SK-N-SH (cell line): Measurements from ENCODE around the gene CDH18. TPM values are rescaled to one million over a fixed set of nuclear protein-coding genes. Genes with fewer than 3 reads are reported as not detected.
A peak's percentile ranks its signal among the peaks of the same experiment; 100 is the strongest.

Experiments used
- CTCF ChIA-PET: fragments of 300-600, 350-600 bp; formaldehyde crosslinking; extraction: SDS; loops from one replicate; lab custom pipeline; 2021; lab: Yijun Ruan, JAX
- POLR2A ChIA-PET: fragments of 350-600 bp; sonication (Branson Sonifier 250); formaldehyde crosslinking; extraction: SDS; loops from one replicate; lab custom pipeline; 2020; ENCODE audit warnings: antibody characterized with exemption, inconsistent platforms; lab: Yijun Ruan, JAX
- DNase-seq: peaks from one replicate; pipeline ENCODE4 v3.0.0; 2012
- H2AFZ ChIP-seq: fragments of 200-600 bp; sonication (generic); 2 replicates; pipeline ENCODE4 v1.8.1; 2016; ENCODE audit warnings: antibody characterized with exemption, mild to moderate bottlenecking, low read depth
- H3F3A ChIP-seq: fragments of 200-600 bp; sonication (generic); replicated peaks from 2 replicates; pipeline ENCODE3; 2016; ENCODE audit warnings: antibody characterized with exemption, mild to moderate bottlenecking; ENCODE audit not compliant: insufficient read depth
- H3K27ac ChIP-seq, 2 experiments: fragments of 200-500 bp in 1 of 2; fragments of 200-600 bp in 1 of 2; sonication (Bioruptor generic) in 1 of 2; sonication (generic), shearing (Covaris generic) in 1 of 2; 2 replicates each; pipeline versions ENCODE4 v1.5.1 to v1.6.1; 2014 to 2016; ENCODE audit warnings: low read depth in 2 of 2, inconsistent platforms in 1 of 2, low read length in 1 of 2, mild to moderate bottlenecking in 1 of 2, mixed read lengths in 1 of 2
- H3K27me3 ChIP-seq: fragments of 200-600 bp; sonication (generic), shearing (Covaris generic); 2 replicates; pipeline ENCODE4 v1.6.1; 2016; ENCODE audit warnings: mixed run types; ENCODE audit not compliant: insufficient read depth
- H3K36me3 ChIP-seq, 2 experiments: fragments of 200-500 bp in 1 of 2; fragments of 200-600 bp in 1 of 2; sonication (Bioruptor generic) in 1 of 2; sonication (generic) in 1 of 2; replicated peaks in 1 of 2; 2 replicates each; pipeline versions ENCODE3 to v1.5.1; 2014 to 2016; ENCODE audit warnings: low read length in 1 of 2, mild to moderate bottlenecking in 1 of 2; ENCODE audit not compliant: insufficient read depth in 2 of 2, control insufficient read depth in 1 of 2
- H3K4me1 ChIP-seq, 2 experiments: fragments of 200-500 bp in 1 of 2; fragments of 200-600 bp in 1 of 2; sonication (Bioruptor generic) in 1 of 2; sonication (generic), shearing (Covaris generic) in 1 of 2; 2 replicates each; pipeline versions ENCODE4 v1.5.1 to v1.6.1; 2014 to 2016; ENCODE audit warnings: low read depth in 1 of 2, low read length in 1 of 2, mixed run types in 1 of 2; ENCODE audit not compliant: insufficient read depth in 2 of 2, control insufficient read depth in 1 of 2
- H3K4me2 ChIP-seq: fragments of 200-600 bp; sonication (generic), shearing (Covaris generic); 2 replicates; pipeline ENCODE4 v1.6.1; 2017; ENCODE audit warnings: mixed run types
- H3K4me3 ChIP-seq, 2 experiments: fragments of 200-500 bp in 1 of 2; fragments of 200-600 bp in 1 of 2; sonication (Bioruptor generic) in 1 of 2; sonication (generic), shearing (Covaris generic) in 1 of 2; 2 replicates each; pipeline versions ENCODE4 v1.5.1 to v1.8.1; 2014 to 2016; ENCODE audit warnings: low read depth in 2 of 2, inconsistent platforms in 1 of 2, low read length in 1 of 2, mild to moderate bottlenecking in 1 of 2, mixed read lengths in 1 of 2, moderate library complexity in 1 of 2
- H3K79me2 ChIP-seq: fragments of 200-600 bp; sonication (generic); 2 replicates; pipeline ENCODE4 v1.8.1; 2017; ENCODE audit warnings: mild to moderate bottlenecking; ENCODE audit not compliant: insufficient read depth
- H3K9ac ChIP-seq: fragments of 200-600 bp; sonication (generic); 2 replicates; pipeline ENCODE4 v1.6.1; 2017; ENCODE audit warnings: mixed run types
- H3K9me2 ChIP-seq: fragments of 200-600 bp; sonication (generic); 2 replicates; pipeline ENCODE4 v1.6.1; 2017; ENCODE audit warnings: mixed run types
- H3K9me3 ChIP-seq: fragments of 200-600 bp; sonication (generic); 2 replicates; pipeline ENCODE4 v1.6.1; 2017; ENCODE audit warnings: mixed run types, mild to moderate bottlenecking, moderate library complexity
- H4K20me1 ChIP-seq: fragments of 200-600 bp; sonication (generic); 2 replicates; pipeline ENCODE4 v1.6.1; 2017; ENCODE audit warnings: mild to moderate bottlenecking, mixed run types; ENCODE audit not compliant: insufficient read depth
- ELF1 ChIP-seq: IDR thresholded peaks from 2 replicates; pipeline ENCODE4 v1.4.0; 2012
- EP300 ChIP-seq, 2 experiments: IDR thresholded peaks; 2 replicates each; pipeline versions ENCODE4 v1.4.0 to v1.6.1; 2012; ENCODE audit warnings: borderline replicate concordance in 1 of 2, low read depth in 1 of 2, low read length in 1 of 2
- EZH2phosphoT487 ChIP-seq: fragments of 200-600 bp; sonication (generic); IDR thresholded peaks from 2 replicates; pipeline ENCODE4 v1.6.1; 2017; ENCODE audit warnings: low read depth, mixed run types, mild to moderate bottlenecking, antibody characterized with exemption, moderate library complexity, borderline replicate concordance
- FOSL2 ChIP-seq: IDR thresholded peaks from 2 replicates; pipeline ENCODE4 v1.4.0; 2012; ENCODE audit warnings: low read depth, mild to moderate bottlenecking, moderate library complexity, borderline replicate concordance
- FOXJ3 ChIP-seq: sonication (generic); formaldehyde crosslinking; IDR thresholded peaks from 2 replicates; pipeline ENCODE4 v1.5.1; 2020; ENCODE audit warnings: mild to moderate bottlenecking, missing genetic modification reagents
- FOXM1 ChIP-seq: IDR thresholded peaks from 2 replicates; pipeline ENCODE4 v1.4.0; 2012; ENCODE audit warnings: low read depth, mild to moderate bottlenecking
- GABPA ChIP-seq: IDR thresholded peaks from 2 replicates; pipeline ENCODE4 v1.4.0; 2012; ENCODE audit warnings: low read depth, mild to moderate bottlenecking
- IRF3 ChIP-seq: fragments of 150-350 bp; IDR thresholded peaks from 2 replicates; pipeline ENCODE4 v1.6.1; 2016; ENCODE audit warnings: mild to moderate bottlenecking, low read depth, low read length
- JUND ChIP-seq: IDR thresholded peaks from 2 replicates; pipeline ENCODE4 v1.4.0; 2012
- MAX ChIP-seq: IDR thresholded peaks from 2 replicates; pipeline ENCODE4 v1.4.0; 2012; ENCODE audit warnings: low read depth
- MXI1 ChIP-seq: IDR thresholded peaks from 2 replicates; pipeline ENCODE4 v1.6.1; 2012; ENCODE audit warnings: mild to moderate bottlenecking, low read depth, low read length, improper control_type of control experiment
- NRF1 ChIP-seq: IDR thresholded peaks from 2 replicates; pipeline ENCODE4 v1.6.1; 2012; ENCODE audit warnings: low read depth, mild to moderate bottlenecking, low read length
- RAD21 ChIP-seq: IDR thresholded peaks from 2 replicates; pipeline ENCODE4 v1.6.1; 2012; ENCODE audit warnings: mild to moderate bottlenecking, low read length
- RCOR1 ChIP-seq: fragments of 150-350 bp; IDR thresholded peaks from 2 replicates; pipeline ENCODE4 v1.6.1; 2017; ENCODE audit warnings: antibody characterized with exemption, low read length
- SIN3A ChIP-seq: IDR thresholded peaks from 2 replicates; pipeline ENCODE4 v1.6.1; 2012; ENCODE audit warnings: low read depth, mild to moderate bottlenecking, low read length, moderate library complexity, borderline replicate concordance
- SMC3 ChIP-seq: IDR thresholded peaks from 2 replicates; pipeline ENCODE4 v1.6.1; 2012; ENCODE audit warnings: low read depth, low read length, improper control_type of control experiment
- TAF1 ChIP-seq: IDR thresholded peaks from 2 replicates; pipeline ENCODE4 v1.6.1; 2012; ENCODE audit warnings: low read depth, mild to moderate bottlenecking, low read length, moderate library complexity, borderline replicate concordance
- TCF12 ChIP-seq: IDR thresholded peaks from 2 replicates; pipeline ENCODE4 v1.4.0; 2012
- USF1 ChIP-seq: IDR thresholded peaks from 2 replicates; pipeline ENCODE4 v1.4.0; 2012; ENCODE audit warnings: low read depth, borderline replicate concordance
- YY1 ChIP-seq: IDR thresholded peaks from 2 replicates; pipeline ENCODE4 v1.4.0; 2012; ENCODE audit warnings: low read depth, mild to moderate bottlenecking
- ZBTB33 ChIP-seq: IDR thresholded peaks from 2 replicates; pipeline ENCODE4 v1.4.0; 2012; ENCODE audit warnings: low read depth, borderline replicate concordance
- WGBS: methylation state at CpG from one replicate; pipeline ENCODE4 v1.1.6; 2017; ENCODE audit warnings: low lambda C conversion rate; 5-methylcytosine and 5-hydroxymethylcytosine counted together
- polyA plus RNA-seq, 3 experiments: library from polyadenylated mRNA; depleted of rRNA; stranded (reverse); fragments of >200 nt; gene quantifications; 2 replicates each; pipeline ENCODE4 v1.2.3, GENCODE V29; 2012
- TF ChIP-seq, protein P1 (sequence below): IDR thresholded peaks from 2 replicates; pipeline ENCODE4; 2012

CDH18 gene
- polyA plus RNA-seq, 1 of the 3 experiments (the other 2 are of a cell fraction), result 6.0 TPM

GRCh38 chr5:19930451-19930850 lies 57.5 kb downstream of the CDH18 start:
- H3K4me1 ChIP-seq, result peaks cover 3 to 8% of the 10 kb centered on the region in 2 experiments; a peak in 3 of 4 replicates
- H3F3A ChIP-seq, result peaks cover 14% of the 10 kb centered on the region
- H3K36me3 ChIP-seq, result no peaks in the 10 kb centered on the region
- no peak overlapping the region for H2AFZ ChIP-seq
- no peaks in the 10 kb centered on the region for H3K27me3 ChIP-seq
- H3K79me2 ChIP-seq, result no peaks in the 10 kb centered on the region
- no peak for DNase-seq
- POLR2A ChIA-PET, result no interaction called here
- whole genome bisulfite sequencing, result 82% methylated on average over 5 of the region's 5 CpGs
- no peaks in the 10 kb centered on the region for H3K9me3 ChIP-seq
- H3K27ac ChIP-seq, result no peak overlapping the region
- H3K4me3 ChIP-seq, result no peak overlapping the region
- CTCF ChIA-PET, result no interaction called here
- TF ChIP-seq MAX, result no peak
- no peak for TF ChIP-seq MXI1
- no peak for TF ChIP-seq NRF1
- H3K9ac ChIP-seq, result no peak overlapping the region
- no peaks in the 10 kb centered on the region for H3K9me2 ChIP-seq
- no peaks in the 10 kb centered on the region for H4K20me1 ChIP-seq
- no peak overlapping the region for H3K4me2 ChIP-seq

DNA sequence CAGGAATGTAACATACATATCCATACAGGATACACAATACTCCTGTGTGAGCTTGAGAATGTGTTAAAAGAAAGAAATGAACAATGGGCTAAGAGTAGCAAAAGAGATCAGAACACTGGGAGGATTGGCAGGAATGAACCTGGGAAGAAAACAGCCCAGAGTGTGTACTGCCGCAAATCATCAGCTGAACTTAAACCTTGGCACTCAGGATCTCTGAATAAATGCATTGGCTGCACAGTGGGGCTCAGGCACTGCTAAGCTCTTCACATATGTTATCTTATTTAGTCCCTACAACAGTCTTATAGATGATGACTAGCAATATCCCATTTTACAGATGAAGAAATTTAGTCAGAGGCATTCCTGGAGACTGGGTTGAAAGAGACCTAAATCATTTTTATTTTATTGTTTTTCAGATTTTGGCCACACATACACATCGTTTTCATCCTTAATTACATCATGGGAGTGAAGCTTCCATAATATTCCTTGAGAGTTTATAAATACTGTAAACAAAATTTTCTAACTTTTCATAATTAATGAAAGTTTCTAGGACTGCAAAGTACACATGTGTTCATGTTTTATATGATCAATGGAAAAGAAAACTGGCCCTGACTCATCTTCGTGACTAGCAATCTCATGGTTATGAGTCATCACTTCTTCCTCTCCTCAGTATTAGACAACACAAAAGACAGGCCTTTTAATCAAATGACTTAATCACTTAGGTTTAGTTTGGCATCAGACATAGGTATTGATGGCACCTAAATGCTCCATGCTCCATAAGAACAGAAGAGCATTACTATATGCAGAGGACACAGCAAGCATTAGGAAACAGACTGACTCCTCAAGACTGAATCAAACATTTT lies 59.2 kb downstream of the CDH18 start:
- CTCF ChIA-PET, result no interaction called here
- no peak for DNase-seq
- WGBS, result 30% methylated on average over 3 of the region's 3 CpGs
- Histone ChIP-seq H3K36me3 (no peaks in the 10 kb centered on the region), H3K79me2 (no peaks in the 10 kb centered on the region), H4K20me1 (no peaks in the 10 kb centered on the region), H3F3A (peaks cover 14% of the 10 kb centered on the region), H3K4me3 (no peak overlapping the region), H3K27ac (peak overlapping the region; percentile 28 to 78; a peak in 3 of 4 replicates), H3K4me2 (peak overlapping the region; percentile 21; the same call in 1 of the 2 replicates), H3K9me3 (no peaks in the 10 kb centered on the region), H3K27me3 (no peaks in the 10 kb centered on the region), H3K9me2 (no peaks in the 10 kb centered on the region), H3K9ac (no peak overlapping the region), H2AFZ (no peak overlapping the region), H3K4me1 (peaks cover 3 to 8% of the 10 kb centered on the region in 2 experiments; a peak in 3 of 4 replicates)
- POLR2A ChIA-PET, result no interaction called here
- TF ChIP-seq MAX, result no peak
- TF ChIP-seq YY1, result no peak
- no peak for TF ChIP-seq SMC3
- TF ChIP-seq ZBTB33, result peak; percentile 44; the same call in 1 of the 2 replicates
- TF ChIP-seq TCF12, result peak; percentile 92
- TF ChIP-seq EZH2phosphoT487, result no peak
- no peak for TF ChIP-seq RAD21
- TF ChIP-seq IRF3, result no peak
- TF ChIP-seq FOXJ3 (CRISPR knock-in tag), result no peak
- no peak for TF ChIP-seq RCOR1
- TF ChIP-seq TAF1, result no peak
- 0 out of 2 replicates have a peak, but pooled peaks have one; percentile 54 for TF ChIP-seq FOXM1
- TF ChIP-seq USF1, result no peak
- TF ChIP-seq ELF1, result no peak
- peak; percentile 90 for TF ChIP-seq JUND
- TF ChIP-seq SIN3A, result no peak
- peak; percentile 55 to 91 for TF ChIP-seq EP300 (IDR thresholded peaks at IDR 0.05; ENCODE audit: borderline replicate concordance in 1 of 2, low read depth in 1 of 2, low read length in 1 of 2)
- TF ChIP-seq, protein P1, sequence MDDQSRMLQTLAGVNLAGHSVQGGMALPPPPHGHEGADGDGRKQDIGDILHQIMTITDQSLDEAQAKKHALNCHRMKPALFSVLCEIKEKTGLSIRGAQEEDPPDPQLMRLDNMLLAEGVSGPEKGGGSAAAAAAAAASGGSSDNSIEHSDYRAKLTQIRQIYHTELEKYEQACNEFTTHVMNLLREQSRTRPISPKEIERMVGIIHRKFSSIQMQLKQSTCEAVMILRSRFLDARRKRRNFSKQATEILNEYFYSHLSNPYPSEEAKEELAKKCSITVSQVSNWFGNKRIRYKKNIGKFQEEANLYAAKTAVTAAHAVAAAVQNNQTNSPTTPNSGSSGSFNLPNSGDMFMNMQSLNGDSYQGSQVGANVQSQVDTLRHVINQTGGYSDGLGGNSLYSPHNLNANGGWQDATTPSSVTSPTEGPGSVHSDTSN, result peak; percentile 92
- TF ChIP-seq FOSL2, result peak; percentile 96
- no peak for TF ChIP-seq GABPA
- TF ChIP-seq NRF1, result no peak
